ENCODE measurements around the gene INCA1. TPM values are rescaled to one million over a fixed set of nuclear protein-coding genes. Genes with fewer than 3 reads are reported as not detected.
"Not testable (repeated sequence)": the region's sequence is repeated elsewhere in the genome, so short reads cannot be mapped to it uniquely, and the experiment has no call there.

The INCA1 gene, protein sequence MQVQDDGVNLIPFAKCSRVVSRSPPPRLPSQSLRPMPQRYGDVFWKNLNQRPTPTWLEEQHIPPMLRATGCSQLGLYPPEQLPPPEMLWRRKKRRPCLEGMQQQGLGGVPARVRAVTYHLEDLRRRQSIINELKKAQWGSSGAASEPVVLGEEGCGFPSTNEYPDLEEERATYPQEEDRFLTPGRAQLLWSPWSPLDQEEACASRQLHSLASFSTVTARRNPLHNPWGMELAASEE
- polyA plus RNA-seq: under 1 TPM in 2 of 3 donors, not detected in 1; 0.29 to 0.35 TPM

GRCh38 chr17:4997302-4998026 lies at the start of gene INCA1, which contains the start of gene KIF1C:
Gene INCA1, minus strand, starts transcription at chr17:4997522. Its CDS starts 3,085 bp downstream, at chr17:4994437.
Gene KIF1C, plus strand, starts transcription at chr17:4997950. Its CDS starts 2,297 bp downstream, at chr17:5000247.
- Mint-ChIP-seq H3K27ac (peak within 1 kb of the TSS; percentile 79 to 93 (median 84)), H3K27me3 (ENCODE audit: low read depth in 3 of 3) (peaks cover 0 to 7% (median 2%) of the 10 kb centered on the region in 3 donors), H3K4me3 (peak within 1 kb of the TSS; percentile 79 to 88 (median 84)), H3K9me3 (no peaks in the 10 kb centered on the region), H3K36me3 (peaks cover 0 to 6% (median 4%) of the 10 kb centered on the region in 3 donors), H3K4me1 (peaks cover 15% of the 10 kb centered on the region in 2 donors)
- peak; percentile 93 to 94 (median 94) for DNase-seq

- no peak overlapping the region for H3K27ac Mint-ChIP-seq
- no peaks in the 10 kb centered on the region for H3K9me3 Mint-ChIP-seq
- H3K4me1 Mint-ChIP-seq: peaks cover 7 to 23% of the 10 kb centered on the region in 2 donors
- H3K36me3 Mint-ChIP-seq: no peaks in the 10 kb centered on the region
- no peak overlapping the region for H3K4me3 Mint-ChIP-seq
- DNase-seq: no peak
- peaks cover 0 to 6% (median 2%) of the 10 kb centered on the region in 3 donors for H3K27me3 Mint-ChIP-seq (ENCODE audit: low read depth in 3 of 3)
Measured at GRCh38 chr17:5045496-5045895, 48.2 kb upstream of the INCA1 start.

DNA sequence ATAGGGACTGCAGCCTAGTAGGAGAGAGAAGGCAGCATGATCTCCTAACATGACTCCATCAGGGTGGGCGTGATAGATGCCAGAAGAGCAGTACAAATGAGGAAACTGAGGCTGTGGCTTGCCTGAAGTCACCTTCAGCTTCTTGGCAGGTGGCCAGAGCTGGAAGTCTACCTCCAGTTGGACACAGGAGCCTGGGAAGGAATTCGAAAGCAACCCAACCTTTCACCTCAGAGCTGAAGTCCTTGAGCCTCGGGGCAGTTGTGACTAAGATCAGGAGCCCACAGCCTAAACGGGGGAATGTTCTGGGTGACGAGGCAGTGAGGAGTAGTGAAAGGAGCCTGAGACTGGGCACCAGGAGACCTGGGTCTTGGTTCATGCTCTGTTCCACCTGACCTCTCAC lies 47.3 kb upstream of the INCA1 start:
- DNase-seq: no peak
- Mint-ChIP-seq H3K4me3 (no peak overlapping the region), H3K27me3 (ENCODE audit: low read depth in 3 of 3) (peaks cover 0 to 5% (median 2%) of the 10 kb centered on the region in 3 donors), H3K9me3 (no peaks in the 10 kb centered on the region), H3K4me1 (peaks cover 5 to 20% of the 10 kb centered on the region in 2 donors), H3K27ac (no peak overlapping the region), H3K36me3 (no peaks in the 10 kb centered on the region)

GRCh38 chr17:5043524-5043923 lies 46.2 kb upstream of the INCA1 start:
- peaks cover 0 to 3% (median 0%) of the 10 kb centered on the region in 3 donors for H3K27me3 Mint-ChIP-seq (ENCODE audit: low read depth in 3 of 3)
- H3K36me3 Mint-ChIP-seq: no peaks in the 10 kb centered on the region
- H3K4me1 Mint-ChIP-seq: peaks cover 0 to 12% of the 10 kb centered on the region in 2 donors
- H3K4me3 Mint-ChIP-seq: no peak overlapping the region
- H3K27ac Mint-ChIP-seq: peak overlapping the region in 1 of 6 donors; percentile 75
- H3K9me3 Mint-ChIP-seq: no peaks in the 10 kb centered on the region
- no peak for DNase-seq

- DNase-seq: no peak
- H3K4me1 Mint-ChIP-seq: peaks cover 0 to 6% of the 10 kb centered on the region in 2 donors
- H3K27ac Mint-ChIP-seq: peak overlapping the region in 4 of 6 donors; percentile 3 to 67 (median 17)
Measured at GRCh38 chr17:5042157-5043022, 45.1 kb upstream of the INCA1 start.

GRCh38 chr17:5035315-5035714 lies 38.0 kb upstream of the INCA1 start, which contains the start of gene SLC52A1:
Gene SLC52A1, minus strand, starts transcription at chr17:5035426. Its CDS starts 820 bp downstream, at chr17:5034606.
- peaks cover 11 to 14% of the 10 kb centered on the region in 2 donors for H3K4me1 Mint-ChIP-seq
- no peak for DNase-seq
- peaks cover 5 to 7% (median 7%) of the 10 kb centered on the region in 3 donors for H3K27me3 Mint-ChIP-seq (ENCODE audit: low read depth in 3 of 3)
- H3K9me3 Mint-ChIP-seq: no peaks in the 10 kb centered on the region
- H3K36me3 Mint-ChIP-seq: no peaks in the 10 kb centered on the region
- no peak within 1 kb of the TSS for H3K4me3 Mint-ChIP-seq
- H3K27ac Mint-ChIP-seq: no peak within 1 kb of the TSS

More at GRCh38 chr17:5042157-5043022, 45.1 kb upstream of the INCA1 start:
- Mint-ChIP-seq H3K27me3 (ENCODE audit: low read depth in 3 of 3) (peaks cover 0 to 3% (median 0%) of the 10 kb centered on the region in 3 donors), H3K9me3 (no peaks in the 10 kb centered on the region), H3K4me3 (peak overlapping the region in 3 of 5 donors; percentile 27 to 59 (median 36)), H3K36me3 (no peaks in the 10 kb centered on the region)

DNA sequence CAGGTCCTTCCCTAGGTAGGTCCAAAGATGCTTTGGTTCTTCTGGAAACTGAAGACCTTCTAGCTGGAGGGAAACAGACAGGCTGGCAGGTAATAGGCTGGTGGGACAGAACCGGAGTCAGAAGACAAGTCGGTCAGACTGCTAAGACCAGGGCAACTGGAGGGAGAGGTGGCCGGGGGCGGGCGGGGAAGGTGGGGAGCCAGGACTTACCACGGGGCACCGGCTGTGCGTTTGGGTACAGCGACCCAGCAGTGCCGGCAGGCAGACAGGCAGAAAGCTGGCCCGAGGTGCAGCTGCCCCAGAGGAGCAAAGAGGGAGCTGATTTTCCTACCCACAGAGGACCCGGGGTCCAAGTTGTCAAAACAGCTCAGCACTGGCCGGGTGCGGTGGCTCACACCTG lies 37.3 kb upstream of the INCA1 start:
- H3K4me3 Mint-ChIP-seq: no peak overlapping the region
- H3K27ac Mint-ChIP-seq: no peak overlapping the region
- H3K27me3 Mint-ChIP-seq (ENCODE audit: low read depth in 3 of 3): peaks cover 5 to 7% (median 6%) of the 10 kb centered on the region in 3 donors
- peaks cover 11 to 14% of the 10 kb centered on the region in 2 donors for H3K4me1 Mint-ChIP-seq
- no peaks in the 10 kb centered on the region for H3K9me3 Mint-ChIP-seq
- no peak for DNase-seq
- no peaks in the 10 kb centered on the region for H3K36me3 Mint-ChIP-seq

DNA sequence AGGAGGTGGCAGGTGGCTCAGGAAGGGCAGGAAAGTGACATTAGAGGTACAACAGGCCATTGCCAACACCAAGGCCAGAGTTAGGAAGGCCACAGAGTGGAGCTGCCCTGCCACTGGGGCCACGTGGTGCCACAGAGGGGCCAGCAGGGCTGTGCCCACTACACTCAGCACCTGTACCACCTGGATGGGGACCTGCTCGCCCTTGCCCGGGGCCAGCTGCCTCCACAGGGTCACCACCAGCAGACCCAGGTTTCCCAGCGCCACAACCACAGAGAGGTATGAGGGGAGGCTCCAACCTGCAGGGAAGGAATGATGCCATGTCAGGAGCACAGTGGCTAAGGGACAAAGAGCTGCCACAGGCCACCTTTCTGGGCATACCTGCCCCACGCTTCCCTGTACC lies 36.7 kb upstream of the INCA1 start:
- Mint-ChIP-seq H3K27me3 (ENCODE audit: low read depth in 3 of 3) (peaks cover 5 to 7% (median 5%) of the 10 kb centered on the region in 3 donors), H3K4me3 (no peak overlapping the region), H3K27ac (no peak overlapping the region), H3K36me3 (no peaks in the 10 kb centered on the region), H3K9me3 (no peaks in the 10 kb centered on the region), H3K4me1 (peaks cover 11 to 14% of the 10 kb centered on the region in 2 donors)
- no peak for DNase-seq

- H3K36me3 Mint-ChIP-seq: no peaks in the 10 kb centered on the region
- no peaks in the 10 kb centered on the region for H3K9me3 Mint-ChIP-seq
- H3K27me3 Mint-ChIP-seq (ENCODE audit: low read depth in 3 of 3): peaks cover 5 to 7% (median 5%) of the 10 kb centered on the region in 3 donors
- no peak for DNase-seq
- H3K4me3 Mint-ChIP-seq: no peak overlapping the region
- peaks cover 11 to 14% of the 10 kb centered on the region in 2 donors for H3K4me1 Mint-ChIP-seq
- no peak overlapping the region for H3K27ac Mint-ChIP-seq
Measured at GRCh38 chr17:5033352-5034015, 36.2 kb upstream of the INCA1 start.

DNA sequence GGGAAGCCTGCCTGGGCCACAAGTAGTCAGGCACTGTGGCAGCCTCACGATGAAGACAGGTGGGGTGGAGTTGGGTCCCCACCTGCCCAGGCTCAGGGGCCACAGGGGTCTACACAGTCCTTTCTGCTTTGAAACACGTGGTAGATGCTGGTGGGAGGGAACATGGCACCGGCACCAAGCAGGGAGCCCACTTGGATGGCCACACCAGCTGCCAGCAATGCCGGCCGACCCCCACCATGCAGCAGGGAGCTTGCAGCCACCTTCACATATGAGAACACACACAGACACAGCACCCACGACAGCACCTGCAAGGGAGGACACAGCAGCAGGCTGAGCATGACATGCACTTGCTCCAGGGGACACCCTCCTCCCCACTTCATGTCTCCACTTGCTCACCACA lies 35.5 kb upstream of the INCA1 start:
- H3K27me3 Mint-ChIP-seq (ENCODE audit: low read depth in 3 of 3): peaks cover 5 to 7% (median 5%) of the 10 kb centered on the region in 3 donors

GRCh38 chr17:5031365-5032082 lies 34.2 kb upstream of the INCA1 start:
- Mint-ChIP-seq H3K27ac (peak overlapping the region; percentile 68 to 88 (median 82)), H3K9me3 (no peaks in the 10 kb centered on the region), H3K4me1 (peaks cover 11 to 14% of the 10 kb centered on the region in 2 donors), H3K27me3 (ENCODE audit: low read depth in 3 of 3) (peaks cover 5 to 7% (median 5%) of the 10 kb centered on the region in 3 donors), H3K4me3 (peak overlapping the region; percentile 82 to 85 (median 84)), H3K36me3 (no peaks in the 10 kb centered on the region)
- DNase-seq: peak; percentile 75 to 82 (median 79)

More for the DNA sequence above, 35.5 kb upstream of the INCA1 start:
- no peak overlapping the region for H3K27ac Mint-ChIP-seq
- H3K9me3 Mint-ChIP-seq: no peaks in the 10 kb centered on the region
- H3K36me3 Mint-ChIP-seq: no peaks in the 10 kb centered on the region
- peaks cover 11 to 14% of the 10 kb centered on the region in 2 donors for H3K4me1 Mint-ChIP-seq
- no peak overlapping the region for H3K4me3 Mint-ChIP-seq
- DNase-seq: no peak

GRCh38 chr17:5030168-5030567 lies 32.8 kb upstream of the INCA1 start:
- peaks cover 11 to 14% of the 10 kb centered on the region in 2 donors for H3K4me1 Mint-ChIP-seq
- H3K36me3 Mint-ChIP-seq; H3K27me3 Mint-ChIP-seq (ENCODE audit: low read depth in 3 of 3); DNase-seq; H3K4me3 Mint-ChIP-seq; H3K9me3 Mint-ChIP-seq: not testable (repeated sequence)
- peak overlapping the region in 1 of 6 donors; percentile 63 for H3K27ac Mint-ChIP-seq

Measured in immature natural killer cell (primary cell).